HG03575 (cell line): Measurements from ENCODE around the gene SLC25A19.
A peak's percentile ranks its signal among the peaks of the same experiment; 100 is the strongest.

ENCODE experiments used
- ATAC-seq: cut with Tn5 transposase; IDR thresholded peaks from one replicate; pipeline ENCODE4 v1.9.1; 2021; ENCODE audit not compliant: unreplicated experiment, insufficient number of reproducible peaks, low FRiP score; ENCODE audit errors: extremely low read depth

SLC25A19 gene

DNA sequence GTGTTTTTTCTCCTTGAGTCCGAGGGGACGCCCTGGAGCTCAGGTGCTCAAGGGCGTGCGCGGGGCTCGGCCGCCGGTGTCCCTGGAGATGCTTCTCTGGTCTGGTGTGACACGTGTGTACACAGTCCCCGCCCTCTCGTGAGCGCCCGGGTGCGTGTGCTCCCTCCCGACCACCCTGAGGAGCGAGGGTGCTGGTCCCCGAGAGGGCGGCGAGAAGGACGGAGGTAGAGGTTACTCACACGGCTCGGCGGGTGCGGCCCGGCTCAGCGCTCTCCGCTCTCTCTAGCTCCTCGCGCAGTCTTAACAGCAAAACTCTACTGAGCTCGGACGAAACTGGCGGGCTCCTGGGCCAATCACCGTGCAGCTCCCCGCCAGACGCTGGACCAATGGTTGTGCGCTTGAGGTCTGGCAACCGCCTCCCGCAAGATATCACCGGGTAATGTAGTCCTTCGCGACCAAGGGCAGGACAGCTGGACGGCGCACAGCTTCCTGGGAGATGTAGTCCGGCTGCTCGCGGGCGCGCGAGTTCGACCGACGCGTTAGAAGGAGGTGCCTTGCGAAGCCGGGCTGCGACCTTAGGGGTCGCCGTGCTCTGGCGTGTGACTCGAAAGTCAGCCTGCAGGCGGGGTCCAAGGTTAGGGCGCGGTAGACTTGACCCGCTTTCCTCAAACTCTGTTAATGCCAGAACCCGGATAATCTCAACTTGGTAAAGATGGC lies at the start of gene SLC25A19:
Gene SLC25A19, minus strand, starts transcription at position 319 of the 717 bp plus-strand sequence. CDS start 2,669 bp downstream, outside the sequence.
- peak; percentile 55 for ATAC-seq

DNA sequence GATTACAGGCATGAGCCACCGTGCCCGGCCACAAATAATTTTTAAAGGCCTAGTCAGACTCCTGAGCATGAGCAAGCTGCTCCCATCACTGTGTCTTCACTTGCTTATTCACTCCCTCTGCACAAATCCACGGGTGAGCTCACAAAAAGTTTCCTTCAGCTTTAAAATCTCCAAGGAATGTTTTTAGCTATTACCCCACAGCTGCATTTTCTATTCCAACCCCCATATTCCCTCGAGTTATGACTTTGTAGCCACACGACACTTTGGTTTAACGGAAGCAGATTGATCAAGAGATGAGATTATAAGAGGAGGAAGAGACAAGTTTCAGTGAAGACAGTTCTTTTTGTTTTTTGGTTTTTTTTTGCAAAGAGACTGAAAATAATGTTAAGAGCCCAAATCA lies 49.1 kb upstream of the SLC25A19 start:
- ATAC-seq = no peak

DNA sequence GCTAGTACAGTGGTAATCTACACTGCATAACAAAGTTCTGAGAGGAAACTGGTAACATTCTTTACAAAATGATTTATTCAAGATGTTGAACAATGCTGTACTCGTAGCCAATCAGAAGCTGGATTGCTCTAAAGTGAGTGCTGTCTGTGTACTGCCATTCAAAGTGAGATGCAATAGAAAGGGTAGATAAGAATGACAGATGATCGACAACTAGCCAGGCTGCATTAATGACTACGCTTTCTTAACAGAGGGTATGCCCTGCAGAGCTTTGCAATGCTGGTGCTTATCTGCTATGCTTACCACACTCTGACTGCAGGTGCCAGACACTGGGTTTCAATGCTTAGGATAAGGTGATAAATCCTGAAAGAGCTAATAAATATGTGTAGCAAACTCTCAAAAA lies 46.1 kb upstream of the SLC25A19 start:
- ATAC-seq = no peak

DNA sequence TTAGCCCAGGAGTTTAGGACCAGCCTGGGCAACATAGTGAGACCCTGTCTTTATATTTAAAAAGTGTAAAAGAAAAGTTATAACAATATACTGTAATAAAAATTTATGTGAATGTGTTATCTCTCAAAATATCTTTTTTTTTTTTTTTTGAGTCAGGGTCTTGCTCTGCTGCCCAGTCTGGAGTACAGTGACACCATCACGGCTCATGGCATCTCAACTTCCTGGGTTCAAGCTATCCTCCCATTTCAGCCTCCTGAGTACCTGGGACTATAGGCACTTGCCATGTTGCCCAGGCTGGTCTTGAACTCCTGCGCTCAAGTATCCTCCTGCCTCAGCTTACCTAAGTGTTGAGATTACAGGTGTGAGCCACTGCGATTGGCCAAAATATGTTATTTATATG lies 45.5 kb upstream of the SLC25A19 start:
- no peak for ATAC-seq

DNA sequence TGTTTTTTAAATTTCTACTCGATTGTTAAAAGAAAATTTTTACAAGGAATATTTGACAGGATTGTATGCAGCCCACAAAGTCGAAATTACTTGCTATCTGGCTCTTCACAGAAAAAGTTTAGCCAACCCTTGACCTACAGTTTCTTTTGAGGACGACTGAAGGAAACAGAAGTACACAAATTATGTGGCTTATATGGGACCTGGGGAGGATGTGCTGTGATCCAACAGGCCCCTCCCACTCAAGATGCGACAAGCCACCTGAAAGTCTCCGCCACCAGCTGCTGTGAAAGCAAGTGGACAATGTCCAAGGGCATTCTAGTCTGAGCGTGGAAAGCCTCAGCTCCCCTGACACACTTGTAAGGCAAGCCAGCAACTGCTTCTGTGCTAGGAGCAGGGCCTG lies 42.4 kb upstream of the SLC25A19 start:
- no peak for ATAC-seq

DNA sequence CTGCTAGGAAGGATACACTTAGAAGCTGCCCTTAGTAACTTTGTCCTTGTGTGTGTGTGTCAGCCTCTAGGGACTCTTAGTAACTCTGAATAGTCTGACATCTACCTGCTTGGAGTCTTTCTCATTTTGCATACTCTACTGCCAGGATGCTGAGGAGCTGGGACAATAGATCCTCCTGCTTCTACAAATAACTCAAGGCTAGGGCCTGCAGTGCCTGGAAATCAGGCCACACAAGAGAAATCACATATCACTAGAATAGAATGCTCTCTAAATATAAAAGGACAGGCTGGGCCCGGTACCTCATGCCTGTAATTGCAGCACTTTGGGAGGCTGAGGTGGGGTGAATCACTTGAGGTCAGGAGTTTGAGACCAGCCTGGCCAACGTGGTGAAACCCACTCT lies 38.5 kb upstream of the SLC25A19 start:
- no peak for ATAC-seq

DNA sequence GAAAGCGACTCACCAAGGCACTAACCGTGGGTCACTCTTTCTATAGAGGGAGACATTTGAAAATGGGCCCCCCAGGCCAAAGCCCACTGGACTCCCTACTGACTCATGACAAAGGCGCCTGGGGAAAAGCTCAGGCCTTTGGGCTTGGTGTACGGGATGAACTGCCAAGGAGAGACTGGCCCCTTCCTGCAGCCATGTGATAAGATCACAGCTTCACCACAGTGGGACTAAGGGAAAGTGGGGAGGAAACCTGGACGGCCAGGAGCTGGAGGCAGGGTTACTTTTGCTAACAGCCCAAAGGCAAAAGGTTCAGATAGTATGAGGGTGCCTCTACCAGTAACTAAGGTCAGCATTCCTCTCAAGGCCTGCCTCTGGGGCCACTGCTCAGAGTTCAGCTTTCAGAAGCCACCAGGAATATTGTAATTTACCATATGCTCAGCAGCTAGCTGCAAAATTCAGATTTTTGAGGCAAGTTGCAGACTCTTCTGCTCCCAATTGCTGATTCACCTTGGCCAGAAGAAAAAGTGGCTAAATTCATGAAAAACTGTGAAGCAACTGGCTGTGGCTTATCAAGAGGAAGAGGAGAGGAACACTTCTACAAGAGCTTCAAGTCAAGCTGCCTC lies 37.1 kb upstream of the SLC25A19 start:
- ATAC-seq = no peak

DNA sequence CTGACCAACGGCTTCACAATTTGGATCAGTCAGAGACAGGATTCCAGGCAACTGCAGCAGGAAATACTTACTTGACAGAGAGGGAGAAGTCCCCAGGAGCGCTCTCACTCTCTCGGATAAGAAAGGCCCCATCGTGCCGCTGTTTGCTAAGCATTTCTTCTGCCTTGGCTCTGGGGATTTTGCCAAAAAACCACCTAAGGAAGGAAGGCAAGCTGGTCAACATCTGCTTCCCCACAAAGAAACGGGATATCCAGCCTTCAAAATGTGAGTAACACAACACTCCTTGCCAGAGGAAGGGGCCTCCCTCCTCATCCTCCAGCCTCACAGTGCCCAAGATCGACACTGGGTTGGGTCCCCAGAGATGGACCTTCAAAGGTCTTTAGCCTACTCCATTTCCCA lies 36.6 kb upstream of the SLC25A19 start:
- ATAC-seq = no peak

DNA sequence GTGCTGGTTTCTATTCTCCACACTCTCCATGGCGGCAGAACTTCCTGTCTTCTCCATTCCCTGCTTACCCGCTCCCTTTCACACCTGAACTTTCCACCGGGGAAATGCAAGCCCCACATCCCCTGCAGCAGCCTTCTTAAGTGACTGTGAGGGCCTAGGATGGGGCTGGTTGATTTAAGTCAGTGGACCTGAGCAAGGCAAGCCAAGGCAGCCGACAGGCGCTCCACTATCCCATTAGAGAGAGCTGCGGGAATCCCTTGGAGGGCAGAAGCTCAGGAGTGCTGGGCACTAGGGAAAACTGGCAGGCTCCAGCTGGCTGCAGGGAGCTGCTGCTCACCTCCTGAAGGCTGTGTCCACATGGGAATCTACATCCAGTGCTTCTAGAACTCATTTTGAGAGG lies 36.1 kb upstream of the SLC25A19 start:
- ATAC-seq = no peak

DNA sequence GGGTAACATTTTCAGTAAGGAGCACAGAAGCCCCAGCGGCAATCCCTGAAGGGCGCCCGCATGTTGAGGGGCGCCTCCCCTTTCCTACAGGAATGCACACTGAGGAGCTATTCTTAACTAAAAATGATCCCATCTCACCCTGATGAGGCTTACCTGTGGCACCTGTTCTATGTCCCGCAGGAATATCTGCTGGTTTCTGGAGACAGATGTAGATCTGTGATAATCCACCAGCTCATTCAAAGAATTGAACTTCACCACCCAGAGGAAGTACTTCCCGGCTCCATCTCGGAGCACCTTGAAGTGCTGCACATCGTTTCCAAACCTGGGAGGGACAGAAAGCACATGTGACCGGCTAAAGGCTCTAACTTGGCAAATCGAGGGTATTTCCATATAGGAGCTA lies 32.3 kb upstream of the SLC25A19 start:
- ATAC-seq = no peak

DNA sequence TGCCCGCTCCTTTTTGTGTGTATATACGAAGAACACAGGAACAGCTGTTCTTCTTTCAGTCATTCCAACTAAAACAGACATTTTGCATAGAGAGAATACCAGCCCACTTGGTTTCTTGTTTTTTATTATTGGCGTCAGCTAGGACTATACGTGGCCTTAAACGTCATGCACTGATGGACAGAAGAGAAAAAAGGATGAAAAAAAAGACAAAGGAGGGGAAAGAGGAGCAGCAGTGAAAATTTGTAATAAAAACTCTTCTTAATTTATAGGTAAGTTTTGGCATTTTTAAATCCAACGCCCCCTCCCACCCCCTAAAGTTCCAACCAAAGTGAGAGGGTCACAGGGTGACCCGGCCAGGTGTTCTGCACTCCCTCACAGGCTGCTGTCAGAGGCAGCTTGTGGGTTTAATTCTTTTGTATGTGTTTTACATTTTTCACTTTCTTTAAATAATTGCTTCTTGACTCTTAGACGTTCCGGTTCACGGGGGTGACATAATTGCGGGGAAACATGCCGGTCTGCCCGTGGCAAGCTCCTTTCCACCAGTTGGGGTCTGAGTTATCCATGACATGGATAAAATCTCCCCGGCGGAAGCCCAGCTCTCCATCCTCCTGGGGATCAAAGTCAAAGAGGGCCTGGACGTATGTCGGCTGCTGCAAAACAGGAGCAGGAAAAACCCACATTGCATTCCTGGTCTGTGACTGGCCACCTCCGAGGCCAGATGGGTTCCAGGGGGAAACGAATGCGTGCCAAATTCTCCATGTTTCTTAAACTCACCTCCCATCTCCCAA lies 30.9 kb upstream of the SLC25A19 start:
- no peak for ATAC-seq

DNA sequence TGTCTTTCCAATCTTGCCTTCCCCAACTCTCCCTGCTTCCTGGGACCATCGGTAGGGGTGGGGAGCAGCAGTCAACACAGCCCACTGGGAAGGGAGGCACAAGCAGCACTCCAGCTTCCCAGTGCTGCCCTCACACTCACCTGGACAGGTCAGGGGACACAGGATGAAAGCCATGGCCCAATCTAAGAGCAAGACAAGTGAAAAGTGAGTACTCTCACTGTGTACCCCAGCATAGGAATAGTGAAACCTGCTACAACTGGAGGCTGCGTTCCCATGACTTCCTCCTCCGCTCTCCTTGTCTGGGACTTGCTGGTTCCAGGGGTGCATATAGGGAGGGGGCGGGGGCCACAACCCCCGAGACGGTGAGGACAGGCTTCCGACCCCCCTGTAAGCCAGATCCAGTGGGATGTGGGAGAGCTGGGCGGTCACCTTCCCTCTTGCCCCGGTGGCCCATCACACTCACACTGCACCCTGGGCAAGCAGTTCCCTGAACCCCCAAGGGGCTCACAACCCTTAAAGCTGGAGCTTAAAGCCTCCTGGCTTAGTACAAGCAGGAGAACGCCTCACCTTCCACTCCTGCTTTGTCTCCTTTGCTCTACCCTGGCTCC lies 29.5 kb upstream of the SLC25A19 start:
- no peak for ATAC-seq

DNA sequence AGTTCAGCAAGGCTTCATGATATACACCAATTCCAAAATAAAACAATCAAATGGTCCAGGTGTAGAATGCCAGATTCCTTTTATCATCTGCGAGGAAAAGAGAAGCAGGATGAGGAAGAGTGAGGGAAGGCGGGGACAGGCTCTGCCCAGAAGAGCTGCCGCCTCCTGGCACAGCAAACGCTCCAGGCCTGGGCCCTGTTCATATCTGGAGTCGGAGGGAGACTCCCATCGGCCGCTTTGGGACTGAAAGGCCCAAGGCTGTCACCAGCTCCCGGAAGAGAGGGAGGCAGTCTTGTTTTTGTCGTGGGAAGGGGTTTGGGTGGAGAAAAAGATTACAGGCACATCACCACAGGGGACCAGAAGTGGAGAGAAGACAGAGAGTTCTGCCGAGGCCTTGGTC lies 29.0 kb upstream of the SLC25A19 start:
- ATAC-seq = no peak

DNA sequence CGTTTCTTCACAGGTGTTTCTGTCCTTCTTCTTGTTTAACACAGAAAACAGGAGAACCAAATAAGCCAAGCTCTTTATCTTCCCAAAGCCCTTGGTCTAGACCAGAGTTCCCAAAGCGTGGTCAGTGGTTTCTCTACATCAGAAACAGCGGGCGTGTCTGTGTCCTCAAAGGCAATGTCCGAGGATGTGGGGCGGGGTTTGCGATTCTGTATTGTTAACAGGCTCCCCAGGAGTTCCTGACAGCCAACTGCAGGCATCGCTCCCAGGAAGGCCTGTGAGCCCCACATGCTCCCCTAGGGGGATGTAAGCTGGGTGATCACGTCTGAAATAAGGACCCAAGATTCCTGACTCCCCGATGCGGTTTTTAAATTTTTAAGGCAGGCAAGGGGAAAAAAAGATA lies 28.4 kb upstream of the SLC25A19 start:
- no peak for ATAC-seq

DNA sequence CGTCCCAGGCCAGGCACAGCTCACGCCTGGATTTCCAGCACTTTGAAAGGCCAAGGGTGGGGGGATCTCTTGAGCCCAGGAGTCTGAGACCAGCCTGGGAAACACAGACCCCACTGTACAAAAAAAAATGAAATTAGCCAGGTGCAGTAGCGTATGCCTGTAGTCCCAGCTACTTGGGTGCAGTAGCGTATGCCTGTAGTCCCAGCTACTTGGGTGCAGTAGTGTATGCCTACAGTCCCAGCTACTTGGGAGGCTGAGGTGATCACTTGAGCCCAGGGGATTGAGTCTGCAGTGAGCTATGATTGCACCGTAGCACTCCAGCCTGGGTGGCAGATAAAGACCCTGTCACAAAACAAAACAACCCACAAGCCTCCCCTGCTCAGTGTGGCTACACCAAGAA lies 27.0 kb upstream of the SLC25A19 start:
- no peak for ATAC-seq

DNA sequence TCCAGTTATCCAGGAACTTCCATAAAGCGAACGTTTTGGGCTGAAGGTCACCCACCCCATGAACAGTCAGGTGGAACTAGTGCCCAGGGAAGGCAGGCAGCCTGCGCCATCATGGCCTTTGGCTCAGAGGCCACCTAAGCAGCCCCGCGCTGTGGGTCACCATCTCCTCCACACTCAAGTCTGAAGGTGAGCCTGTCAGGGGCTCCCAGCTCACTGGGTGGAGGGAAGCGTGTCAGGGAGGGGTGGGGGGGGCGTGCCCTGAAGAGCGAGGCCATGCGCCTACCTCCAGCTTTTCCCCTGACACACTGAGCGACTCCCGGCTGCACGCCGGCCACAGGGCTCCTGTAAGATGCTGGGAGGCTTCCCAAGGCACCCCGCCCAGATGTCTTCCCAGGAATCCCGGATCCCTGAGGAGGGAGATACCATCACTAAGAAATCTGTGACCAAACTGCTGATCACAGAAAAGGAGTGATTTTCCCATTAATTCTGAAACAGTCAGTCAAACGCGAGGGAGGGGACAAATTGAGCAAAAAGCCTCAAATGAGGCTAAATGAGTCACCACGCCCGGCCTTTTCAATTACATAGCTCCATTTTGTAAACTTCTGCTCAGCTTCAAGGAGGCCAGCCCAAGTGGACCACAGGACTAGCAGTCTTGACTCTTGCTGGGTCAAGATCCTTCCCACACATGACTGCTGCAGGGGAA lies 26.5 kb upstream of the SLC25A19 start:
- ATAC-seq = no peak

DNA sequence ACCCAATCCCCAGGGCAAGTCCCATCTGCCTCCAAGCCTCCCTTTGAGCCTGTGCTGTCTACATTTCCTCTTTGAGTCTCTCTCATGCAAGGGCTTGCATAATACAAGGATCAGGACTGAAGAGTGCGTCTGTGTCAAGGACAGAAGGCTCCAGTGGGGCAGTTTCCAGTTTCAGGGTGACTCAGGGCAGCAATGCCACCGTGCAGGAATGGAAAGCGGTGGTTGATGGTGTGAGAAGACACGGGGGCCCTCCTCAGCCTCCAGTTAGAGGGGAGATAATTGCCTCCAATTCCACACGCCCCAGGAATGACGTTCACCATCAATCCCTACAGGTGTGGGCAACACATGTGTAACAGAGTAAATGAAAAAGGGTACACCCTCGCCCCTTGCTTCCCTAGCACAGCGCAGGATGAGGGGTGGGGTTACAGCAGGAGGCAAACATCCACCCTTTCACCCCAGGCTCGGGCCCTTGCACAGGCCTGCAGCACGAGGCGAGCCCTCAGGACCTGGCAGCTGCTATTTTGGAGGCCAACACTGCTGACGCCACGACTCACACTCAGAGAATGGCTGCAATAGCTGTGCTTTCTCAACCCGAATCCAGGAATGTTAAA lies 24.8 kb upstream of the SLC25A19 start:
- no peak for ATAC-seq

DNA sequence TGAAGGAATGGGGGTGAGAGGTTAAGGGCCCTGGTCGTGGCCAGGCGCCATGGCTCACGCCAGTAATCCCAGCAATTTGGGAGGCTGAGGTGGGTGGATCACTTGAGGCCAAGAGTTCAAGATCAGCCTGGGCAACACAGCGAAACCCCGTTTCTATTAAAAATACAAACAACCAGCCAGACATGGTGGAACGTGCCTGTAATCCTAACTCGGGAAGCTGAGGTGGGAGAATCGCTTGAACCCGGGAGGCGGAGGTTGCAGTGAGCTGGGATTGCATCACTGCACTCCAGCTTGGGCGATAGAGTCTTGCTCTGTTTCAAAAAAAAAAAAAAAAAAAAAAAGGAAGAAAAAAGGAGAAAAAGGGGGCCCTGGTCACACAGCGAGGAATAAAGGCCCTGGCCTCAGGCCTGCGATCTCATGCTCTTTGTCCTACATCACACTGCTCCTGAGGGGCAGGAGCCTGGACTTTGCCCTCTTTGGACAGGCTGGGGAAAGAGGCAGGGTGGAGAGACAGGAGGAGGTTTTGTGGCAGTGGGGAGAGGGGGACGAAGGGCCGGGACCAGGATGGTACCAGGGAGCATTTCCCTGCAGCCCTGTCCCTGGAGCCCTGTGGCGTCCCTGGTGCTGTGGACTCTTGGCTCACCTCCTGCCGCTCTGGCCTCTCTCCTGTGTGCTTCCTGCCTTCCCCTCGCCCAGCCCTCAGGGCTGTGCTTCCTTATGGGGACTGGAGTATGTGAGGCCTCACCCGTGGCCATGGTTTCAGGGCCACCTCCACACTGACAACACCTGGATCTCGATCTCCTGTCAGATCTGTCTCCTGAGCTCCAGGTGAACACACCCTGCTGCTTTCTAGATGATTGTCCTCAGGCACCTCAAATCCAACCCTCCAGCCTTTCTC lies 19.7 kb upstream of the SLC25A19 start:
- no peak for ATAC-seq
